K562 (cell line): ENCODE measurements around the gene MAN1B1. TPM values are rescaled to one million over a fixed set of nuclear protein-coding genes. Genes with fewer than 3 reads are reported as not detected.
"Not testable (repeated sequence)": the region's sequence is repeated elsewhere in the genome, so short reads cannot be mapped to it uniquely, and the experiment has no call there.

Experiments used
- ATAC-seq: fragments of 200-7000 bp; cut with Tn5 transposase; 3 replicates; pipeline ENCODE4 v1.9.1; 2020; ENCODE audit warnings: moderate library complexity
- BruUV-seq: library from RNA; stranded (reverse); fragments of 400-500 nt; replicated peaks from 2 replicates; lab custom pipeline; 2021; lab: Mats Ljungman, UMichigan
- CTCF ChIA-PET: fragments of 300-600 bp; formaldehyde crosslinking; extraction: SDS; loops from one replicate; lab custom pipeline; 2021; ENCODE audit warnings: low intra/inter-chr PET ratio; lab: Yijun Ruan, JAX
- POLR2A ChIA-PET: fragments of 300-600, 350-650 bp; sonication (Branson Sonifier 250); formaldehyde crosslinking; extraction: SDS; loops from one replicate; lab custom pipeline; 2021; ENCODE audit warnings: antibody characterized with exemption, inconsistent platforms; lab: Yijun Ruan, JAX
- DNase-seq, 4 experiments: peaks; one replicate each; pipeline versions ENCODE4 v3.0.0 to v3.0.0-alpha.2; 2011 to 2018; ENCODE audit warnings: low spot score in 3 of 4, mixed read lengths in 3 of 4; ENCODE audit errors: extremely low read depth in 1 of 4
- FAIRE-seq: peaks from 2 replicates; lab custom pipeline; 2011; peaks lifted over from hg19 to GRCh38; lab: Jason Lieb, UNC
- H2AFZ ChIP-seq: 2 replicates; pipeline ENCODE4 v1.6.0; 2011; ENCODE audit warnings: low read depth, low read length, control low read depth, inconsistent platforms
- H3K27ac ChIP-seq: fragments of 200-600 bp; 3 replicates; pipeline ENCODE4 v1.8.0; 2011; ENCODE audit warnings: low read depth, mild to moderate bottlenecking, control low read depth, inconsistent platforms, low read length, moderate library complexity, mixed read lengths; ENCODE audit errors: extremely low read depth
- H3K27me3 ChIP-seq, 2 experiments: fragments of 300-600 bp in 1 of 2; 2 replicates in 1 of 2; 3 replicates in 1 of 2; pipeline versions ENCODE4 v1.6.0 to v1.8.0; 2011; ENCODE audit warnings: inconsistent platforms in 2 of 2, low read length in 2 of 2, mild to moderate bottlenecking in 1 of 2, mixed read lengths in 1 of 2, moderate library complexity in 1 of 2; ENCODE audit not compliant: control insufficient read depth in 2 of 2, insufficient read depth in 2 of 2
- H3K36me3 ChIP-seq: fragments of 300-600 bp; 3 replicates; pipeline ENCODE4 v1.8.0; 2011; ENCODE audit warnings: mild to moderate bottlenecking, low read length, inconsistent platforms; ENCODE audit not compliant: control insufficient read depth, insufficient read depth
- H3K4me1 ChIP-seq, 2 experiments: fragments of 200-600 bp in 1 of 2; replicated peaks in 1 of 2; 2 replicates in 1 of 2; 3 replicates in 1 of 2; pipeline versions ENCODE4 v1.5.1 to v1.8.0; 2011; ENCODE audit warnings: inconsistent platforms in 2 of 2, low read length in 2 of 2, mild to moderate bottlenecking in 1 of 2, mixed read lengths in 1 of 2, moderate library complexity in 1 of 2; ENCODE audit not compliant: control insufficient read depth in 2 of 2, insufficient read depth in 2 of 2
- H3K4me2 ChIP-seq: 2 replicates; pipeline ENCODE4 v1.6.1; 2011; ENCODE audit warnings: low read length, control low read depth, inconsistent platforms, mixed read lengths; ENCODE audit not compliant: insufficient read depth
- H3K4me3 ChIP-seq: fragments of 200-600 bp; sonication (generic), shearing (Covaris generic); 2 replicates; pipeline ENCODE4 v1.5.1; 2016; ENCODE audit warnings: control low read depth, inconsistent platforms
- H3K79me2 ChIP-seq: fragments of 200-600 bp; 3 replicates; pipeline ENCODE4 v1.8.0; 2011; ENCODE audit warnings: low read length, inconsistent platforms; ENCODE audit not compliant: control insufficient read depth, insufficient read depth
- H3K9ac ChIP-seq, 2 experiments: 2 replicates each; pipeline versions ENCODE4 v1.6.0 to v1.6.1; 2011; ENCODE audit warnings: low read depth in 2 of 2, low read length in 2 of 2, control low read depth in 1 of 2, inconsistent platforms in 1 of 2, mild to moderate bottlenecking in 1 of 2, mixed read lengths in 1 of 2; ENCODE audit not compliant: insufficient read depth in 1 of 2
- H3K9me1 ChIP-seq: one replicate; pipeline ENCODE4 v1.6.0; 2011; ENCODE audit warnings: inconsistent platforms, mild to moderate bottlenecking, low read length, moderate library complexity; ENCODE audit not compliant: control insufficient read depth, insufficient read depth
- H3K9me3 ChIP-seq: replicated peaks from 2 replicates; pipeline ENCODE4 v1.5.1; 2011; ENCODE audit warnings: low read depth, low read length, inconsistent platforms; ENCODE audit not compliant: control insufficient read depth, insufficient read depth
- H4K20me1 ChIP-seq: replicated peaks from 2 replicates; pipeline ENCODE4 v1.6.1; 2011; ENCODE audit warnings: low read length, inconsistent platforms, mixed read lengths; ENCODE audit not compliant: control insufficient read depth, insufficient read depth
- ARID1B ChIP-seq: fragments of 450-650 bp; IDR thresholded peaks from 2 replicates; pipeline ENCODE4 v1.6.1; 2016; ENCODE audit warnings: antibody characterized with exemption, mild to moderate bottlenecking, inconsistent platforms
- EGR1 ChIP-seq: fragments of 450-650 bp; conservative IDR thresholded peaks from 2 replicates; pipeline ENCODE4 v1.6.1; 2017; ENCODE audit warnings: mild to moderate bottlenecking
- FOSL1 ChIP-seq: fragments of 200-800 bp; sonication (Bioruptor generic); conservative IDR thresholded peaks from 2 replicates; pipeline ENCODE4 v1.6.1; 2016; ENCODE audit warnings: missing genetic modification characterization, missing compliant biosample characterization
- HDAC1 ChIP-seq, 2 experiments: fragments of 450-650 bp; IDR thresholded peaks; 2 replicates each; pipeline ENCODE4 v1.6.1; 2016 to 2017; ENCODE audit warnings: inconsistent platforms in 1 of 2, mild to moderate bottlenecking in 1 of 2, moderate library complexity in 1 of 2
- JUND ChIP-seq, 2 experiments: IDR thresholded peaks; 2 replicates in 1 of 2; 3 replicates in 1 of 2; pipeline ENCODE4 v1.6.1; 2011; ENCODE audit warnings: borderline replicate concordance in 2 of 2, low read depth in 2 of 2, low read length in 2 of 2, improper control_type of control experiment in 1 of 2, missing biosample characterization in 1 of 2, missing genetic modification characterization in 1 of 2, missing genetic modification reagents in 1 of 2
- KDM1A ChIP-seq, 2 experiments: fragments of 450-650 bp; IDR thresholded peaks; 2 replicates each; pipeline ENCODE4 v1.6.1; 2016; ENCODE audit warnings: mild to moderate bottlenecking in 2 of 2
- RCOR1 ChIP-seq, 2 experiments: IDR thresholded peaks; 2 replicates each; pipeline ENCODE4 v1.6.1; 2012; ENCODE audit warnings: low read depth in 2 of 2, low read length in 2 of 2, borderline replicate concordance in 1 of 2, improper control_type of control experiment in 1 of 2
- SMARCA4 ChIP-seq: fragments of 450-650 bp; IDR thresholded peaks from 2 replicates; pipeline ENCODE4 v1.6.1; 2016
- WGBS: fragments of 100-300 bp; shearing (Covaris generic); methylation state at CpG from one replicate; pipeline ENCODE4 v1.1.6; 2016; ENCODE audit warnings: low coverage, mixed read lengths; ENCODE audit not compliant: insufficient coverage; ENCODE audit errors: missing lambda C conversion rate; 5-methylcytosine and 5-hydroxymethylcytosine counted together
- in situ Hi-C: fragments of 300-500 bp; cut with MboI; formaldehyde crosslinking; loops from 4 replicates; pipeline ENCODE4 v1.15.0; 2018; ENCODE audit warnings: inconsistent platforms, mixed read lengths
- intact Hi-C: fragments of 100-400 bp; cut with micrococcal nuclease; formaldehyde crosslinking; loops from 2 replicates; pipeline ENCODE4 v1.14.2; 2022
- polyA plus RNA-seq, 8 experiments: library from polyadenylated mRNA; depleted of rRNA in 4 of 8; stranded (reverse) in 5 of 8; unstranded in 3 of 8; fragments of >200 nt; fragmentation: Nextera tagmentation in 2 of 8; fragmentation: Illumina TruSeq in 1 of 8; extraction: Ambion mirVana in 2 of 8; extraction: Trizol in 1 of 8; gene quantifications; 2 replicates each; pipeline versions ENCODE4 v1.2.1 to v1.2.3, GENCODE V29; 2011 to 2014; ENCODE audit warnings: inconsistent platforms in 1 of 8, missing spikeins in 1 of 8
- total RNA-seq, 7 experiments: library from RNA; depleted of rRNA in 6 of 7; stranded (reverse); fragments of >200 nt in 6 of 7; fragmentation: Illumina TruSeq in 2 of 7; extraction: Trizol in 2 of 7; gene quantifications; 2 replicates each; pipeline versions ENCODE4 v1.2.1 to v1.2.3, GENCODE V29; 2011 to 2021; ENCODE audit warnings: low replicate concordance in 1 of 7
- TF ChIP-seq, protein P1 (sequence below), 2 experiments: fragments of 450-650 bp in 1 of 2; sonication (generic) in 1 of 2; formaldehyde crosslinking in 1 of 2; IDR thresholded peaks in 1 of 2; conservative IDR thresholded peaks in 1 of 2; 2 replicates each; pipeline versions ENCODE4 v1.6.1 to v1.8.1; 2016 to 2023; ENCODE audit warnings: mild to moderate bottlenecking in 2 of 2, moderate library complexity in 2 of 2, inconsistent platforms in 1 of 2, missing genetic modification reagents in 1 of 2
- TF ChIP-seq, protein P2 (sequence below): fragments of 200-800 bp; sonication (Bioruptor generic); IDR thresholded peaks from 2 replicates; pipeline ENCODE4 v1.6.1; 2017; ENCODE audit warnings: missing genetic modification characterization, missing compliant biosample characterization

The MAN1B1 gene
- total and polyA plus RNA-seq, 9 of the 15 experiments (the other 6 are each of a cell fraction or from before 2014, with no cell fraction given) = 0.55 to 36.6 (median 27.3) TPM

DNA sequence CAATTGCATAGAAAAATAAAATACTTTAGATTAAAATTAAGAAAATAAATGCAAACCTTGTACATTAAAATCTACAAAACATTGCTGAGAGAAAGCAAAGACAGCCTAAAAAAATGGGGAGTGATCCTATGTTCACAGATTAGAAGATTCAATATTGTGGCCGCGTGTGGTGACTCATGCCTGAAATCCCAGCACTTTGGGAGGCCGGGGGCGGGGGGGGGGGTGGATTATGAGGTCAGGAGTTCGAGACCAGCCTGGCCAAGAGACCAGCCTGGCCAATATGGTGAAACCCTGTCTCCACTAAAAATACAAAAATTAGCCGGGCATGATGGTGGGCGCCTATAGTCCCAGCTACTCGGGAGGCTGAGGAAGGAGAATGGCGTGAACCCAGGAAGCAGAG is 48.4 kb downstream of the MAN1B1 start:
- H3K27me3 ChIP-seq = peaks cover 23 to 46% of the 10 kb centered on the region in 2 experiments; a peak in 4 of 5 replicates
- H2AFZ ChIP-seq; H3K9me1 ChIP-seq; H3K4me2 ChIP-seq; H3K27ac ChIP-seq; in situ Hi-C loops; H3K9ac ChIP-seq; FAIRE-seq; H3K9me3 ChIP-seq; H3K36me3 ChIP-seq; BruUV-seq; intact Hi-C loops; H3K4me3 ChIP-seq; ATAC-seq; H3K79me2 ChIP-seq; TF ChIP-seq JUND (tag; IDR thresholded peaks at IDR 0.05; ENCODE audit: borderline replicate concordance, low read depth, low read length): not testable (repeated sequence)
- peak in 2 of 4 experiments; percentile 5 to 15 for DNase-seq
- TF ChIP-seq EGR1 = peak; percentile 75
- peak in 1 of 2 experiments; percentile 52; a peak in 1 of 4 replicates for TF ChIP-seq RCOR1 (IDR thresholded peaks at IDR 0.05; ENCODE audit: borderline replicate concordance in 1 of 2, low read depth in 2 of 2, low read length in 2 of 2)
- peak; percentile 41; the same call in 1 of the 2 replicates for TF ChIP-seq FOSL1 (tag)
- TF ChIP-seq, protein P1, sequence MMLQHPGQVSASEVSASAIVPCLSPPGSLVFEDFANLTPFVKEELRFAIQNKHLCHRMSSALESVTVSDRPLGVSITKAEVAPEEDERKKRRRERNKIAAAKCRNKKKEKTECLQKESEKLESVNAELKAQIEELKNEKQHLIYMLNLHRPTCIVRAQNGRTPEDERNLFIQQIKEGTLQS (IDR thresholded peaks at IDR 0.05) = peak; percentile 75
- TF ChIP-seq, protein P1 (CRISPR knock-in tag; conservative IDR thresholded peaks at IDR 0.05) = not testable (repeated sequence)
- TF ChIP-seq, protein P2, sequence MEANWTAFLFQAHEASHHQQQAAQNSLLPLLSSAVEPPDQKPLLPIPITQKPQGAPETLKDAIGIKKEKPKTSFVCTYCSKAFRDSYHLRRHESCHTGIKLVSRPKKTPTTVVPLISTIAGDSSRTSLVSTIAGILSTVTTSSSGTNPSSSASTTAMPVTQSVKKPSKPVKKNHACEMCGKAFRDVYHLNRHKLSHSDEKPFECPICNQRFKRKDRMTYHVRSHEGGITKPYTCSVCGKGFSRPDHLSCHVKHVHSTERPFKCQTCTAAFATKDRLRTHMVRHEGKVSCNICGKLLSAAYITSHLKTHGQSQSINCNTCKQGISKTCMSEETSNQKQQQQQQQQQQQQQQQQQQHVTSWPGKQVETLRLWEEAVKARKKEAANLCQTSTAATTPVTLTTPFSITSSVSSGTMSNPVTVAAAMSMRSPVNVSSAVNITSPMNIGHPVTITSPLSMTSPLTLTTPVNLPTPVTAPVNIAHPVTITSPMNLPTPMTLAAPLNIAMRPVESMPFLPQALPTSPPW (CRISPR knock-in tag) = peak; percentile 70
- 0 out of 2 replicates have a peak, but pooled peaks have one; percentile 12 for TF ChIP-seq ARID1B
- TF ChIP-seq JUND (IDR thresholded peaks at IDR 0.05; ENCODE audit: borderline replicate concordance, low read depth, low read length) = peak; percentile 68
- 0 out of 2 replicates have a peak, but pooled peaks have one; percentile 28 for TF ChIP-seq SMARCA4
- TF ChIP-seq HDAC1 (IDR thresholded peaks at IDR 0.05) = 0 out of 4 replicates have a peak, but pooled peaks of 1 of the 2 experiments have one; percentile 28
- TF ChIP-seq KDM1A (IDR thresholded peaks at IDR 0.05) = peak; percentile 91 to 93
- peaks cover 0 to 52% of the 10 kb centered on the region in 2 experiments; a peak in 2 of 5 replicates for H3K4me1 ChIP-seq
- ChIA-PET CTCF (interaction anchor here (0.7 kb wide), 1 partner anchor 534 kb away, joined by 3 read pairs; no protein-coding TSS in a partner anchor), POLR2A (interaction anchor here (0.9 kb wide), 1 partner anchor 15 kb away, joined by 3 read pairs; no protein-coding TSS in a partner anchor)
- WGBS = 8% methylated on average over 6 of the region's 9 CpGs
- H4K20me1 ChIP-seq = peaks cover 13% of the 10 kb centered on the region
